Endometrial microvascular endothelial cells (primary cell): Measurements from ENCODE around the gene DDX27. TPM values are rescaled to one million over a fixed set of nuclear protein-coding genes. Genes with fewer than 3 reads are reported as not detected.

ENCODE experiments used
- in situ Hi-C: cut with HindIII; loops from 2 replicates; pipeline ENCODE4 v1.10.0; 2017; ENCODE audit warnings: low sequenced_read_pairs, low pct_unique_long_range_greater_than_20kb; ENCODE audit errors: inconsistent ontology term
- total RNA-seq: library from RNA; depleted of rRNA; stranded (reverse); fragments of >200 nt; gene quantifications from one replicate; pipeline ENCODE4 v1.2.3, GENCODE V29; 2015; ENCODE audit errors: inconsistent ontology term

DDX27 gene
- total RNA-seq, 1 donor from 2014 or later = 24.5 TPM

DNA sequence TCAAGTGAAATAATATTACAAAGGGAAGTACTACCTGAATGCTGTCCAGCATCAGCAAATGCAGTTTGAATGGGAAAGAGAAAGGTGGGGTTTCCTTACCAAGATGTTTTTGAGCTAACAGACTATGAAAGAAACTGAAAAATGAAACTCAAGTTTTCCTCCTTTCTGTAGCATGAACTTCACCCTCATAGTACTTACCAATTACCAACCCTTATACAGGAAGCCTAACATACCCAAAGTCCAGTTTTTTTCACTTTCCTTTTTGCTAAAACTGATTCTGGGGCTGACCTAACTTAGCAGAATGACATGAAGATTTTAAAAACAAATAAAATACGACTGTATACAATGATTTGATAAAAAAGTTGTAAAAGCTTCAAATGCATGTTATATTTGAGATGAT lies 53.4 kb downstream of the DDX27 start:
- in situ Hi-C loops = no loop called here

DNA sequence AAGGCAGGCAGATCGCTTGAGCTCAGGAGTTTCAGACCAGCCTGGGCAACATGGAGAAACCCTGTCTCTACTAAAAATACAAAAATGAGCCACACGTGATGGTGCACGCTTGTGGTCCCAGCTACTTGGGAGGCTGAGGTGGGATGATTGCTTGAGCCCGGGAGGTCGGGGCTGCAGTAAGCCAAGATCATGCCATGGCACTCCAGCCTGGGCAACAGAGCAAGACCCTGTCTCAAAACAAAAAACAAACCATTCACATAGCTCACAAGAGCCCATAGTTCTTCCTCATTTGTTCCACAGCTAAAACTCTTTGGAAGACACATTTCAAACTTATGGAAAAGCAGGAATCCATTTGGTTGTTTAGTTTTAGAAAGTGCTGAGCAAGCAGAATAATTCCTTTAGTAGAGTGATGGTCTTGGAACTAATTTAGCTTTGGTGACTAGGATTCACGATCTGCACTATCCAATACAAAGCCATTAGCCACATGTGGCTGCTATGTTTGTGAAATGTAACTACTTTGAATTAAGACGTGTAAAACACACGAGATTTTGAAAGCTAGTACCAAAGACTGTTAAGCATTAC lies 54.6 kb downstream of the DDX27 start:
- in situ Hi-C loops = no loop called here

DNA sequence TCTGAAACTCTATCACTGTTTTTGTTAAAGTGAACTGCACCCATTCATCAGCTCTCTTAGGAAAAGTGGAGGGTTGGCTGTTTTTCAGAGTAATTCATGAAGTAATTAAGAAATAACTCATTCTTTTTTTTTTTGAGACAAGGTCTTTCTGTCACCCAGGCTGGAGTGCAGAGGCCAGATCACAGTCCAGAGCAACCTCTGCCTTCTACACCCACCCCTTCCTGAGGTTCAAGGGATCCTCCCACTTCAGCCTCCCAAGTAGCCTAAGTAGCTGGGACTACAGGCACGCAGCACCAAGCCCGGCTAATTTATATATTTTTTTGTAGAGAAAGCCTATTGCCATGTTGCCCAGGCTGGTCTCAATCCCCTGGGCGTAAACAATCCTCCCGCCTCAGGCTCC lies 56.0 kb downstream of the DDX27 start:
- in situ Hi-C loops = no loop called here

DNA sequence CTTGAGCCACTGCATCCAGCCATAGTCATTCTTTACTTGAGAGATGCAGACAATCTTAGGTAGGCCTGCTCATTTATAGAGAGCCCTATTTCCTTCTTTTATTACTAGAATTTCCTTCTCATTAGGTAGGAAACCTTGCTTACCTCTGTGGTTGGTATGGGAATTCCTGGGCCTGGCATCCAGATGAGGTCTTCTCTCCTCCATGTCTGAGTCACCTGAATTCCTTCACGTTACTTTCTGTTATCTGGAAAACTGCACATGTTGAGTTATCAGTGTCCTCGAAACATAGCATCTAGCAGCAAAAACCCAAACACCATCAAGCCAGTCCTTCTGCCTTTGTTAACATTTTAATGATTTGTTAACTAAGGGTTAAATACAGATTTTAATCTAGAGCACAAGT lies 56.4 kb downstream of the DDX27 start:
- in situ Hi-C loops = no loop called here

DNA sequence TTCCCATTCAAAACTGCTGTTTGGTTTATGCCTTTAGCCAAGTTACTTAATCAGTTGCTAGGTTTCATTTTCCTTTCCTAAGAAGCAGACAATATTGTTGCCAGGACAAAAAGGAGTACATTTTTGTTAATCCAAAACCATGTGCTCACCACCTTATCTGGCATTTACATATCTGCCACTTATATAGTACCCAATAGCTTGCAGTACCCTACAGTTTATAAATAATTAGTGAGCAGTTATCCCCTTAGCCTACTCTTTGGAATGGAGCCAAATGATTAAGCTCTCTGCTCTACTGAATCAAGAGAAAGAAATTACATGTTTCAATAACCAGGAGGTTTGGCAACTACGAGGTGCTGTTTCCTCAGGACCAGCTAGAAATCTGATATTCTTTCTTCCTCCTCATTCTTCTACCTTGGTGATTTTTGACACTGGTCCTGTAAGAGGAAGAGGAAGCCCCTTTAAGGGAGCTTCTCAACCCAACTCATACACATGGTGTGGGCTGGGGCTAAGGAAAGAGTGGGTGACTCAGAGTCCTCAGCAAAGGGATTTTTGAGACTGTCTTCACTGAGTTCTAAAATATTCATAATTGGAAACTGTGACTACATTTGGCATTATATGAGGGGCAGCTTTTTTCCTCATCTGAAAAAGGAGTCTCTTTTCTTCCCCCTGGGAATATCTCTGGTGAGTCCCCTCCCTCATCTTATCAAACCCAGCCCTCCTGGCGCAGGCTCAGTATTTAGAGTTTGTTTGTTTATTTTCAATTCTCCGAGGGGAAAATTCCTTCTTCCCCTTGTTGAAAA lies 57.1 kb downstream of the DDX27 start:
- in situ Hi-C loops = no loop called here

DNA sequence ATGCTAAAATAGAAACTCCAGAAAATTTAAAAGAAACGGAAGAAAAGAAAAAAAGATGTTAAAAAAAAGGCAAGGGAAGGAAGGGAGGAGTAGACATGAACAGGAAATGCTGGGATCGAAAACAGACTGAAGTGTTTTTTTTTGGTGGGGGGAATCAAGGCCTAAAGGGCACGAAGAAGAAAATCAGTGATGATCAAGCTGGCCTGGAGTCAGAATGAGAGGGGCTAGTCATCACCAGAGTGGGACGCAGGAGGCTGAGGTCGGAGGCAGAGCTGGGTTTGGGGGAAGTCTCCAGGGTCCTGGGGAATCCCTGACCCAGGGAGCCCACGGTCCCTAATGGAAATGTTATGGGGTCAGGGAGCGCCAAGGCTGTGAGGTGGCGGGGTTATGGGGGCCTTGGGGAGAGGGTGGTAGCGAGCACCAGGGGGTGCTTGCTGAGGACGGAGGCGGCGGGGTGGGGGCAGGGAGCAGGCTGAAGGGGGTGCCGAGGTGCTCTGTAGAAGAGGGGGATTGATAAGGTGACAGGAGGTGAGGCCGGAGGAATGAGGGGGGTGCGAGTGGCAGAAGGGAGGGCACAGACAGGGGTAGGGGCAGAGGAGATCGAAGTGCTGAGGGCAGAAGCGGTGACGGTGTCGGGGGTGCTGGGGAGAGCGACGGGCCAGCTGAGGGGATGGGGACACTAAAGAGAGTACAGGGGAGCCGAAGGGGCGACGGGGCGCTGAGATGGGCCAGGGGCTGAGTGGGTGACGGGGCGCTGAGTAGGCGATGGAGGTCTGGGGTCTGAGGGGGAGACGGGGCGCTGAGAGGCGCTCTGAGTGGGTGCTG lies 58.0 kb downstream of the DDX27 start:
- in situ Hi-C loops = no loop called here

DNA sequence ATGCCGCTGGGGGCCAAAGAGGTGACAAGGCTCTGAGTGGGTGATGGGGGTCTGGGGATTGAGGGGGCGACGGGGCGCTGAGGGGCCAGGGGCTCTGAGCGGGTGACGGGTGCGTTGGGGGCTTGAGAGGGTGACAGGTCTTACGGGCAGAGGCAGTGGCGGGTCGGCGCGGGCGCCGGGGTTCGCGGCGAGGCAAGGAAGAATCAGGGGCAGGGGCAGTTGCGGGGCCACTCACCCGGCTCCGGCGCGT lies 58.5 kb downstream of the DDX27 start:
- in situ Hi-C loops = no loop called here

DNA sequence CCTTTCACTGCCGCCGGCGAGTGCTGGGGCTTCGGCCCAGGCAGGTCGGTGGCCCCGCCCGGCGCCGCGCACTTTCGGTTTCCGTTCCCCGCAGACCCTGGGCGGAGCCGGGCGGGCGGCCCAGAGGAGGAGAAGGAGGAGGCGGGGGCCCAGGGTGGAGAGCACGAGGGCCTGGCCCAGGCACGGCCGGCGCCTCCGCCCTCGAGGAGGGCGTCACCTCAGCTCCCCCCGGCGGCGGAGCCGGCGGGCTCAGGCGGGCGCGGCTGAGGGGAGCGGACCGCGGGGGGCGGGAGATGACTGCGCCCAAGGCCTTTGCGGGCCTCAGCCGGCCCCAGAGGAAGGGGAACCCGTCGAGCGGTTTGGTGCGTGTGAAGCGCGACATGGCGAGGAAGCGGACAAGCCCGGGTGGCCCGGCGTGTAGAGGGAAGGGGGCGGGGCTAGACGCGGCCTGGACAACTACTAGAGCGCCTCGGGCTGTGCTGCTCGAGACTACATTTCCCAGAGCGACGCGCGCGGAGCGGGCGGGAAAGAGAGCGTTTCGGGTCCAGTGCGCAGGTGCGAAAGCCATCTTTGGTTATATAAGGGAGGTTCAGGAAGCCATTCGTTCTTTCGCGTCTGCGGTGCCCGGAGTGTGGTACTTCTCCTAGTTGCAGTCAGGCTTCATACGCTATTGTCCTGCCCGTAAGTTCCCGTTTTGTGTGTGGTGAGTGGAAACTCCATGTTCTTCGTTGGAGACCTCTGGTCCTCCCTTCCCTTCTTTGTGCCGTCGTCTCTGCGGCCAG lies 59.0 kb downstream of the DDX27 start, which contains the start of gene ZNFX1:
ZNFX1 (minus strand) TSS at position 22 of the 782 bp plus-strand sequence. CDS start 2,218 bp downstream, outside the sequence.
- in situ Hi-C loops = no loop called here

DNA sequence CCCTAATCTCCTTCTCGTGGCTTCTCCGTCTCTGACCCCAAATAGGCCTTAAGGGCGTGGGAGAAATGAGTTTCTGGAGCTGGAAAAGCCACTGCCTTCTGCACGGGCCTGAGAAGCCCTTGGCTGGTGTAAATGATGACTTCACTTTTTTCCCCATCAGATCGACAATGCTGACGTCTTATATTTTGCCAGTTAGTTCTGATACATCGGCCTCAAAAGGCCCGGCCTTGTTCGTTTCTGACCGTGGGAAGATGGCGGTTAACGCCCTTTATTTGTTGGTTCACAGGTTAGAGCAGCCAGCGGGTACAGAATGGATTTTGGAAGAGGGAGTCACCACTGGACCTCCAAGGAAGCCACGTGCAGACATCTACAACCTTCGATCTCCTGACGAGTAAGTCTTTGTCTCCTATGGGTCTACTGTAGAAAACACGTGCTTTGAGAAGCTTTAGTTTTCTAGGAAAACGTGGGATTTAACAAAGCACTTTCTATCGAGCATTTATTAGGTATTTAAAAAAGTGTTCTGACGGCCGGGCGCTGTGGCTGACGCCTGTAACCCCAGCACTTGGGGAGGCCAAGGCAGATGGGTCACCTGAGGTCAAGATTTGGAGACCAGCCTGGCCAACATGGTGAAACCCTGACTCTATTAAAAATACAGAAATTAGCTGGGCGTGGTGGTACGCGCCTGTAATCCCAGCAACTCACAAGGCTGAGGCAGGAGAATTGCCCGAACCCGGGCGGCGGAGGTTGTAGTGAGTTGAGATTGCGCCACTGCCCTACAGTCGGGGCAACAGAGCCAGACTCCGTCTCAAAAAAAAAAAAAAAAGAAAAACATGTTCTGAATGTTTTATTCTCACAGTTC lies 59.8 kb downstream of the DDX27 start:
- in situ Hi-C loops = no loop called here

DNA sequence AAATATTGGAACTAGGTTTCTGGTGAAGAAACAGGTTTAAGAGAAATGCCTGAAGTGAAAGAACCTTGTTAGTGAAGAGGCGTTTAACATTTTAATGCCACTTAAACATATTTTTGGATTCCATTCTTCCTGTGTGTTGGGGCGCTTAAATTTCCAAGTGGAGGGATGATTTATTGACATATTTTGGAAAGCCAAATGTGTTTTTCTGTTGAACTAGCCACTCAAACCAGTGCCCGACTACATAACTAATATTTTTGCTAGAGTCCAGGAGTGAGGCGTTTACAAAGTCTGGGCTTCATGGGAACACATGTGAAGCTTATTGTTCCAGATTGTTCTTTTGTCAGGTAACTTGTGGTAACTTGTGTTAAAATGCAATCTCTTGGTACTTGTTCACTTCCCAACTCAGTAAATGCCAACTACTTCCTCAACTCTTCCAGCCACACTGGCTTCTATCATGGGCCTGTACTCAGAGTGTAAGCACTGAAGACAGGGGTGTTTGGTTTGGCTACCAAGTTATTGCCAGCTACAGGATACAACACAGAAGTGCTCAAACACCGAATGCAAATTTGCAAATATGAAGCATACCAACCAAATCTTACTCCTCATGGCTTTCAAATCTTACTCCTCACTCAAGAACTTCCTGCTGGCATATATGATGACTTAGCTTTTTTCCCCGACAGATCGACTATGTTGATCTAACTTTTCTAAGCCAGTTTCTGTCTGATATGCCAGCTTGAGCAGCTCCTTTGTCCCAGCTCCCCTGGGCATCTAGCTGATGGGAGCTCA lies 60.7 kb downstream of the DDX27 start:
- in situ Hi-C loops = no loop called here

DNA sequence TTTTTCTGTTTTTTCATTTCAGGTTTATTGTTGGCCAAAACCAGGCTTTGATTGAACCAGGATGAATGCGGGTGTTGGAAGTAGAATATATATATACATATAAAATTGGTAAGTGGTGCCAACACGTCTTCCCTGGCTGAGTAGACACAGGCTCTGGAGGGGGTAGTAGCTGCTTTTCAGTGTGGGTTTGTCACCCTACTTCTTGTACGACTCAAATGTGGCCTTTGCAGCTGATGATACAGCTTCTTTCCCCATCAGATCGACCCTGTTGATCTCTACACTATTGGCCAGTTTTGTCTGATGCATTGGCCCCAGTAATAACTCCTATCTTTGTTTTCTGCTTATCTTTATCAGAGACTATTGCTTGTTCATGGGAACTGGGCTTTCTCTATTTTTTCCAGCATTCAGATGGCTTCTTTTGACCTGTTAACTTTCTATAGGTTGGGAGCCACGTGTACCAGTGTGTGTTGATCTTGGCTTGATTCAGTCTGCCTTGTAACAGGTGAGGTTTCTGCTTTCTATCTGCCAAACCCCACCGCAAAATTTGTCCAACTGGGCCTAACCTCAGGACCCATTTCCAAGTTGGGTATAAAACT lies 61.3 kb downstream of the DDX27 start:
- in situ Hi-C loops = no loop called here

DNA sequence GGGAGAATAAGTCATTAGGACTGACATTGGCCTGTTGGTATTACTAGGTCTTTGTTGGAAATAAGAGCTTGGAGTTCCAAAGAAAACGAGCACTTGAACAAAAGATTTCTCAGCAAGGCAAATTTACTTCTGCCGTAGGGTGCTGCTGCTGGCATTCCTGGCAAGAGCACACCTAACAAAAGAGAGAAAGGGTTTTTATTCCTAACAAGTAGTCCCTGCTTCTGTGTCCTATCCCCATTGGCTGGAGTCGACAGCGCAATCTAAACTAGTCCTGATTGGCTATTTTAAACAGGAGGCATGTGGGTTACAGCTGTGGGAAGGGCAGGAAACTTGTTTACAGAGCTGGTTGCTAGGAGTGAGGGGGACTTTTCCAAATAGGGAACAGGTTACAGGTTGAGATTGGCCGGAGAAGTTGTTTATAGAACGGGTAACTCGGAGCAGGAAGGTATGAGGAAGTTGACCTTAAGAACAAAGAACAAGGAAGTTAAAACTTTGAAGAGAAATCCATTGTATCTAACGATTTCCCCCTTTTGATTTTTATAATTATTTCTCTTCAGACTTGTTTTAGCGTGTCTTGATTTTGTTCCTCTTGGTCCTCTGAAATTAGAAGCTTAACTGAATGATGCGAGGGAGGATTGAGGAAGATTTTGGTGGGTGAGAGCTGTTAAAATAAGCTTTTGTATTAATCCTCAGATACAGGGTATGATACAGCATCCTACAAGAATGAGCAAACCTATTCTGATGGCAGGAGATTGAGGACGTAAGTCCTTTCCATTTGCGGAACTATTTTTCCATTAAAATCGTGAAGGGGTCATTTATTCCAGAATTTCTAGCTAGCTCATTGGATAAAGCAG lies 62.1 kb downstream of the DDX27 start:
- in situ Hi-C loops = no loop called here

DNA sequence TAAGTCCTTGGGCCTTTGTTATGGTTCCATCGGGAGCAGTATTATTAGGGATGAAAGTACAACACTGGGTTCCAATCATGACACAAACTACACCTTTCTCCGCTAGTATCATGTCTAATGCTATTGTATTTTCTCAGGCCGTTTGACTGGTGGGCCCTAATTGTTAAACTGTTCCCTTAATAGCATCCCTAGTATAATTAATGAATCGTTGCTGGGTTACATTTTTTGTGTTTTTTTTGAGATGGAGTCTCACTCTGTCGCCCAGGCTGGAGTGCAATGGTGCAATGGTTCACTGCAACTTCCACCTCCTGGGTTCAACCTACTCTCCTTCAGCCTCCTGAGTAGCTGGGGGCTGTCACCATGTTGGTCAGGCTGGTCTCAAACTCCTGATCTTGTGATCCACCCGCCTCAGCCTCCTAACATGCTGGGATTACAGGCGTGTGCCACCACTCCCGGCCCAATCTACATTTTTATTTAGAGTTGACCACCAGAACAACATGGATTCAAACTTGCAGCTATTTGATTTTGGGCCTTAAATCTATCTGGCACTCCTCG lies 62.8 kb downstream of the DDX27 start:
- in situ Hi-C loops = no loop called here

DNA sequence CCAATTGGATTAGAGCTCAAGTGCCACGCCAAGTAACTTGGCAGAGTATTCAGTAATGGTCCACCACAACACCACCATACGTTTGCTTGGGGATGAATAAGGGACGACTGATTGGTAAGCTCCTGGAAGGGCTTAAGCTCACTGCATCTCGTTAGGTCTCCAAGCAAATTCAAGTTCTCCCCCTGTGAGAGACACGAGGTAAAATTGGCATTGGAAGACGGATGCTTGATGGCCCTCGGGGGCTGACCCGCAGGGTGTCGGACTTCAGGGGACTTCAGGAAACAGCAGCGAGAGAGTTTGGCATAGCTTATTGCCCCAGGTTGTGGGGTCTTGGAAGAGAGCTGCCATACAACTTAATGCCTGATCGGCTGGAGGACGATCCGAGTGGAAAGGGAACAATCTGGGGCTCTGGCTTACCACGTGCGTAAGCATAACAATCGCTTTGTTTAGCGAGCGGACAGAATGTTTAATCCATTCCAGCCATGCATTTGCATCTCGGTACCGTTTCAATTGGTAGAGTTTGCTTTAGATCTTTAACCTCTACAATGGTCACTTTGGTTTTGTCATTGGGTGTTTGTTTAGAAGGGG lies 63.5 kb downstream of the DDX27 start:
- in situ Hi-C loops = no loop called here

DNA sequence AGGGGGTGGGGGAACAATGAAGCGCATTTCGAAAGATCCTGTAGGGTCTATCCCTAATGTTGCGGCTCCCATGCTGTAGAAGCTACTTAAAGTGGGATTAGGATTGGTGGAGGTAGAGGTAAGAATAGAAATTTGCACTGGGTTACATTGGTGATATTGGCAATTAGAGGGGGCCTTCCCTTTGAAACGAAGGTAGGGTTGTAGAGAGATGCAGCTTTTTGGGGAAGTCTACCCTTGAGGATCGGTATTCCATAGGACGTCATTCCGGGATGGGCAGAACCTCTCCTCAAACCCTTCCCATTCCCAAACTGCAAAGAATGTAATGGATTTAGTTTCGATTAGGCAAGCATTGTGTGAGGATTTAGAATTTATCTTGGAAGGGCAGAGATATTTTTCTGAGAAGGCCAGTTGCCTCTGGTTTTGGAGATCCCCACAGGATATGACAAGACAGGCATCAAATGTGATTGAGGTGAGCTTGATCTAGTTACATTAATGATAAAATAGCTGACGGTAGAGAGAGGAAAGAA lies 64.0 kb downstream of the DDX27 start:
- in situ Hi-C loops = no loop called here
